NCI-H524 treated with DMSO at 0.1 percent for 48 hours (cell line): Measurements from ENCODE around the gene CCBE1.
"Not testable (repeated sequence)": the region's sequence is repeated elsewhere in the genome, so short reads cannot be mapped to it uniquely, and the experiment has no call there.

Experiments used
- DNase-seq: peaks from one replicate; lab custom pipeline; 2025; lab: John Stamatoyannopoulos, UW

Gene CCBE1

DNA sequence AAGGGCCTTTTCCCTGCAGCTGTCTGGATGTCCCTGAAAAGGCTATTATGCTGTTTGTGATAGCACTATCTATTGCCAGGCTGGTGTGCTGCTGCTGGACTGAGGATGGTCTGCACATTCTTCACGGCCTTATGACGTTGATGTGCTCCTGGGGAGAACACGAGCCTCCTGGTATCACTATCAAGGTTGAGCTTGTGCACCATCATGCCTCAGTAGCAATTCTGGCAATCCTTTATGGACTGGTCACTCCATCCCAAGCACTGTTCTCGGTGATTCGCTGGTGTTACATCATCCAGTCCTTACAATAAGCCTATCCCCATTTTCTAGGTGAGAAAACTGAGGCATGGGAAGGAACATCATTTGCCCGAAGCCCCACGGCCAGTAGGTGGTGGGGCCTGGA lies 18.2 kb upstream of the CCBE1 start:
- DNase-seq: no peak

DNA sequence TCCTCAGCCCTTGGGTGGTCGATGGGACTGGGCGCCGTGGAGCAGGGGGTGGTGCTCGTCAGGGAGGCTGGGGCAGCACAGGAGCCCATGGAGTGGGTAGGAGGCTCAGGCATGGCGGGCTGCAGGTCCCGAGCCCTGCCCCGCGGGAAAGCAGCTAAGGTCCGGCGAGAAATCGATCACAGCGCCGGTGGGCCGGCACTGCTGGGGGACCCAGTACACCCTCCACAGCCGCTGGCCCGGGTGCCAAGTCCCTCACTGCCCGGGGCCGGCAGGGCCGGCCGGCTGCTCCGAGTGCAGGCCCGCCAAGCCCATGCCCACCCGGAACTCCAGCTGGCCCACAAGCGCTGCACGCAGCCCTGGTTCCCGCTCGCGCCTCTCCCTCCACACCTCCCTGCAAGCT lies 16.9 kb upstream of the CCBE1 start:
- DNase-seq: not testable (repeated sequence)

DNA sequence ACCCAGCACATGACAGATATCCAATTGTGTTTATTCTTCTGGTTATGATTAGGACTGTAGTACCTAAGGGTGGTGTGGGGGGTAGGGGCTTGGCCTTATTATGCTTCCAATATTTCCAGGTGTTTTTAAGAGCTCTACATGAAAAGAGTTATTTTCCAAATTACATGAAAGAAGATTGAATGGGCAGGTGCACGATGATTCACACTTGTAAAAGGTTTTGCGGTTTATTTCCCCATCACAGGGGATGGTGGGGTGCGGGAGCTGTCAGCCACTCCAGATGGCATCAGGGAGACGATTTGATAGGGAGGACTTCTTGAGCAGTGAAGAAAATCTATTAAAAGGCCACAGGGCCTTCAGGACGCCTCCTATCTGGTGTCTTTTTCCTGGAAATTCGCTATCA lies 15.1 kb upstream of the CCBE1 start:
- no peak for DNase-seq

DNA sequence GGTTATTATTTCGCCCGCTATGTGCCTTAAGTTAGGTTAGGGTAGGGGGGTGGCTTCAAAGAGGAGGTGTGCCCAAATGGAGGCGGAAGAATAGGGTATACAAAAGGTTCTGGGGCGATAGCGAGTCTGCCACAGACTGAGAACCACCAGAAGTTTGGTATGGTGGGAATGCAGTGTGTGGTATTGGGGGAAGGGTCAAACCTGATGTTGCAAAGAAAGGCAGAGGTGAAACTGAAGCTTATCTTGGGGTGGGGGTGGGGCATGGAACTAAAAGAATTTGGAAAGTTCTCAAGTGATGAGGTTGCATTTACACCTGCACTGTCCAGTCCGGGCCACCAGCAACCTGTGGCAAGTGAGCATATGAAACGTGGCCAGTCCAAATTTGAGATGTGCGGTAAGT lies 11.8 kb upstream of the CCBE1 start:
- DNase-seq: no peak

DNA sequence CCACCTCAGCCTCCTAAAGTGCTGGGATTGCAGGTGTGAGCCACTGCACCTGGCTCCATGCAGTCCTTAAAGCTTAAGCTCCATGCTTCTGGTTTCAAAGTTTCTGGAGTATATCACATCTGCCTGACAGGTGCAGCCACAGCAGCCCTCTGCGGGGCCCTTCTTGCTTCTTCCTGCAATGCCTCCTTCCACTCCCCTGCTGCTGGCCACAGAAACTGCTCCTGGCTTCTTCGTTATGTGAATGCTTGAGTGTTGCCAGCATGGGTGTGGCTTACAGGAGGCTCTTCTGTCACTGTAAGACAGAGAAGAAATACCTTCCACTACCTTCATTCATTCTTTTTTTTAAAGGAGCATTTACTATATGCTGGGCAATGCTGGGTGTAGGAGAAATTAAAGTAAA lies 10.1 kb upstream of the CCBE1 start:
- DNase-seq: no peak

DNA sequence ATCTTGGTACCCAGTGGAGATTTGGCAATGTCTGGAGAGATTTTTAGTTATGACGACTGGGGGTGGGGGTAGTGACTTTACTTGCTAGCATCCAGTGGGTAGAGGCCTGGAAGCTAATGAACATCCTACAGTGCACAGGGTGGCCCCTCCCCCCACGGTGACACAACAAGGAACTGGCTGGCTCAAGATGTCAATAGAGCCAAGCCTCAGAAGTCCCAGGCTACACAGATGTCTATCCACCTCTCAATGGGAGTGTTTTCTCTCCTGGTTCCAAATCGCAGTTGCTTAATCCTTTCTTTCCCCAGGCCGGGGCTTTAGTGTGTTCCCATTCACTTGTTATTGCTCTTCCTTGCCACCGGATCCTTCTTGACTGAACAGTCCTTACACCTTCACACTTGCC lies 9.3 kb upstream of the CCBE1 start:
- no peak for DNase-seq

DNA sequence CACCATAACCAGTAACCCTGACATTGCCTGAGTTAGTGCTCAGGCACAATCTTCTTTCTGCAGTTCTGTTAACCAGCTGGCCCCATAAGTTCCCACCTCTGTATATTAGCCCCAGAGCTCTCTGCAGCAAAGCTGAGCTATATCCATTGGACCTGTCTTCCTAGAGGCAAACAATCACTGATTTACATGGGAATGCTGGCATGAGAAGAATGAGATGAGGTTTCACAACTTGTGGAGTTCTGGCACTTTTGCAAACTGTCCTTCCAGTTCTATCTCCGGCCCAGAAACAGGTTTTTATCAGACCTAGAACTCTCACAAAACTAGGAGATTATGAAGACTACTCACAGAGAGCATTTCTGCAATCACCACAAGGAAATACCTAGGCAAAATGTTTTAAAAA lies 7.9 kb upstream of the CCBE1 start:
- DNase-seq: no peak

DNA sequence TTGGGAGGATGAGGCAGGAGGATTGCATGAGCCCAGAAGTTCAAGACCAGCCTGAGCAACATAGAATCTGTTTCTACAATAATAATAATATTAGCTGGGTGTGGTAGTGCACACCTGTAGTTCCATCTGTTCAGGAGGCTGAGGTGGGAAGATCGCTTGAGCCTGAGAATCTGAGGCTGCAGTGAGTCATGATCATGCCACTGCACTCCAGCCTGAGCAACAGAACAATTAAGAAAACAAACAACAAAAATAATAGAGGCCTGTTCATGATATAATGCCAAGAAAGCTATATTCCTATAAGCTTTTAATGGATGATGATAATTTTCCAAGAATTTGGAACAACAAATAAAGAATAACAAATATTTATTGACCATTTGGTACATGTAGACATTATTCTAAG lies 6.9 kb upstream of the CCBE1 start:
- no peak for DNase-seq

DNA sequence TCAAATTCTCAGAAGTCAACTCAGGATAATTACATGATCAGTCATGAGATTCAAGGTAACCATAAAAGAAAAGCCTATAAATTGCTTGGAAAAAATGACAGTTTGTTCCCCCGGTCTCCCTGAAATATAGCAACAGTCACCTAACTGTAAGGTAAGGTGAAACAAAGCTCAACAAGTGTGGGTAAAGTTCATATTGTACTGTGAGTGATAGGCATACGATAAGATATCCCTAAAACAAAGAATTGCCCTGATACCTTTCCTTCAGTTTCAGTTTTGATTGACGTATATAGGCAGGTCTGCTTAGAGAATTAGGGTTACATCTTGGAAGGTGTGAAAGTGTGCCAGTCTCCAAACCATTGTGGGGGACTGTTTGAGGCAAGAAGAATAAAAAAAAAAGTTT lies 4.0 kb upstream of the CCBE1 start:
- no peak for DNase-seq

DNA sequence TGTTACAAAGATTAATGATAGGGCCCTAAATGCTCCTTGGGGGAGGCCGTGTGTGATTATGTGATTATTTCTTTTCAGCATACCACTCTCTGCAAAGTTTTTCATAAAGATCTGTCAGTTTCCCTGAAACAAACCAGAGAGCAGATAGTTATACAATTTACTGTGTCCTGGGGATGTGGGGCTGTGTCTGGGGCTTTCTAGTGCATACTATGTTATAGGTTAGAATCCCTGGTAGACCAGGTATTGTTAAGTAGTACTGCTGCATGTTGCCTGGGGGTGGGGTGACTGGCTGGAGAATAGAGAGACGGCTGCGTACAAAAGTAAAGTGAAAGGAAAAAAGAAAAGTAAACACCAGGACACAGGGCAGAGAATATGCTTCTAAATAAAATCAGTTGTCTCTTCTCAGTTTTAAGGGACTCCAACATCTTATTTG lies 3.3 kb upstream of the CCBE1 start:
- DNase-seq: no peak

DNA sequence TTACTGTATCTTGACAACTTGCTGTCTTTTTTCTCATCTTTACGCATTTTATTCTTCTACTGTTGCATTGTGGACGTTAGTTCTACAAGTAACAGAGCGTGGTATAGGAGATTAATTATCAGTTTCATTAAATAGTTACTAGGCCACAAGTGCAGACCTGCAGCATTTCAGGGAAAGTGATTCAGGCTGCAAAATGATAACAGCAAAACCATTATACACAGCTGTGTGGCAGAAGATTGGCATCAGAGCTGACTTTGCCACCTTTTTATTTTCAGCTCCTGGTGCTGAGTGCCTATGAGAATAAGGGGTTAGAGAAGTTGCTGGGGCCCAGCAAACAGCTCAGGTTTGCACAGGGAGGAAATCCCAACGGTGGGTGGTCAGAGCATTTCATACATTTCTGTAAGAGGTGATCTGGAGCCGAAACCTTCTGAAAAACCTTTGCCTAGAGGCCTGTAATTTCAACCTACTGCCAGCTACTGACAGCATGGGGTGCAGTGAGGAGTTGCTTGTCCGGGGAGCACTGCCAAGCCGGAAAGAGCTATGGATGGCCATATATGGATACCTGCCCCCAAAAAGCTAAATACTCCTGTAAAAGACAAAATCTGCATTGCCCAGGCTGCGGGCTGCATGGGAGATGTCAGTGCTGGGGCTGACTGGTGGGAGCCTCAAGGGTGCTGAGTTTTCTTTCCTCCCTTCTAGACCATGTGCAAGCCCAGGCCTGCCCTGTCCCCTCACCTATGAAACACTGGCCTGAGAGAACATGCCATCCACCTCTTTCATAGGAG lies 2.7 kb upstream of the CCBE1 start:
- DNase-seq: no peak

DNA sequence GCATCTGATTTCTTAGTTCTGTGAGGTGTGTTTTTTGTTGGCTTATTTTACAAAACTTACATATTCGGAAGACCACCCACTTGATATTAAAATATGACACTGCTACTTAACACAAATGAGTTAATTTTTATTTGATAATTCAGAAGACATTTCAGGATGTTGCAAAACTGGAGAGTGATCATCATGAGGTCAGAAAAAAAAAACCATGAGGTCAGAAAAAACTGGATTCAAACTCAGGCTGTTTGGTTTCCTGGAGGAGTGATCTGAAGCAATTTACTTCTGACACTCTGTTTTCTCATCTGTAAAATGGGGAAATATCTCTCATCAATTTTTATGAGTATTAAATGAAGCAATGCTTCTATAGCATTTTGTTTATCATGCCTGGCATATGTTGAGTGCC lies 1.8 kb upstream of the CCBE1 start:
- no peak for DNase-seq

DNA sequence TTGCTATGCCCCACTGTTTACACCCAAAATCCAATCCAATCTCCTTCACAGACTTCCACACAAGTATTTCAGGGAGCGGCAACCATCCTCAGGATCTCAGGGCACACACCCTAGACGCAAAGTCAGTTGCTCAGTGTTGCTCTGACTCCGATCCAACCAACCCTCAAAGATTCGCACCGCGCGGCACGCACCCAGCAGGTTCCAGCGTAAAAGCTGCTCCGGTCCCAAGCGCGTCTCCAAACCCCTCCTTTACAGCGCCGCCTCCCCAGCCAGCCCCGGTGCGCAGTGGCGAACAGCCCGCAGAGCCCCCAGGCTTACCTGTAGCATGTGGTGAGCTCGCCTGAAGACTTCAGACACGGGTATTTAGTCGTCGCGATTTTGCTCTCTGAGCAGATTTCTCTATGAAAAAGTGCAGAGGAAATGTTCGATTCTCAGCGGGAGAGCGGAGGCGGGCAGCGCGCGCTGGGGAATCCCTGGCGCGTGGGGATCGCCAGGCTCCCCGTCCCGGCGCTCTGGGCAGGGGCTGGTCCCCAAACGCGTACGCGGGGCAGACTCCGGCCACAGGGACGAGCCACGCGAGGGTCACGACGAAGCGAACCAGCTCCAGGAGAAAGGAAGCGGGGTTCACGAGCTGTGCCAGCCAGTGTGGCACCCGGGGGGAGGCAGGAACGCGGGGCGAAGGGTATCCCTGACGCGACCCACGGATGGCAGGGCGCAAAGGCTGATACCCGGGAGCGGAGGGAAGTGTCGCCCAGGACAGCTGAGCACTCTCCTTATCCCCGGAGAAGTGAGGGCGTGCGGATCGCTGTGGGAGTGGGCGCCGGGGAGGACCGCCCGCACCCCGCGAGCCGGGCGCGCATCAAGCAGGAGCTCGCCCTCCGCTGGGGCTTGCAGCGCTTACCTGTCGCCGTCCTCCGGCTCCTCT lies 650 bp downstream of the CCBE1 start:
- no peak for DNase-seq

DNA sequence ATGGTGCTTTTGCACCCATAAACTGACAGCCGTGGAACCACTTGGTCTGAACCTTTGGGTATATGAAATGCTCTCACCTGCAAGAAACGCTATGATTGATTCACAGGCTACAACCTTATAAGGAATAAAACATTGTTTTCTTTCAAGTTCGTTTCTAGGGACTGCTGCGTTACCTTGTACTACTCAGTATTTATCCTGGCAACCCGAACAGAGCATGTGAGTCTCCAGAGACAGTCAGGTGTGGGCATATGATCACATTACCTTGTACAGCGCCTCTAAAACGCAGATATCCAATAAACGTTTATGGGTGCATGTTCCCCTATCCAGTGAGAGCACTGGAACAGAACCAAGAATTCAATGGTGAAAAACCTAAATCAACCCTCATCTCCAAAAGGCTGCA lies 1.7 kb downstream of the CCBE1 start:
- DNase-seq: no peak

DNA sequence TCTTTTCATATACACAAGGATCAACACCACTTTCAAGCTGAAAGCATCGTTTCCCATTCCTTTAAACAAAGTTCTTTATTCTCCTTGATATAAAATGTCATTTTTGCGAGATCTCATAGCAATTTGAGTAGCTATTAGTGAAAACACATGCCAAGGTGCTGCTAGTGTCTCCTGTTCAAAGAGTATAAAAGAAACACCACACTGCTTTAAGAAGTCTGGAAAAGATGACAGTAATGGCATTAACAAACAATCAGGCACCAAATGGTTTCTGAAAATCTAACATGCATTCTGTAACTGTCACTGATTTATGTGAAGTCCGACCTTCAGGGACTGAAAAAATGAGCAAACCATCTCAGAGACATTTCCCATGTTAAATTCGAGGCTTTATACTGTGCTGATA lies 2.4 kb downstream of the CCBE1 start:
- DNase-seq: no peak

DNA sequence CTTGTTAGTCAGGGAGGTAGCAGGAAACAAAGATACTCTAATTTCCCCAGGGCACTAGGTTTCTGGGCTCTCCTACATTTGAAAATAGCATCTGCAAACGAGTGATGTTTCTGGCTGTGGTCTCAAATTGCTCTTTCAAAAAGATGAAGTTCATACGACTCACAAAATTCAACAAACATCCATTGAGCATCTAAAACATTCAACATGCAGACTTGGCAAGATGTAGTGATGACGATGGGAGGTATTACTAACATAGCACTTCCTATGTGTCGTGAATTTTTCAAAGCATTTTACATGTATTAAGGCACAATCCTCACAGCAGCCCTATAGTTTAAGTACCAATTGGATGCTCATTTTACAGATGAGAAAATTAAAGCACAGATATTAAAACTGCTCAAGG lies 5.2 kb downstream of the CCBE1 start:
- DNase-seq: no peak

DNA sequence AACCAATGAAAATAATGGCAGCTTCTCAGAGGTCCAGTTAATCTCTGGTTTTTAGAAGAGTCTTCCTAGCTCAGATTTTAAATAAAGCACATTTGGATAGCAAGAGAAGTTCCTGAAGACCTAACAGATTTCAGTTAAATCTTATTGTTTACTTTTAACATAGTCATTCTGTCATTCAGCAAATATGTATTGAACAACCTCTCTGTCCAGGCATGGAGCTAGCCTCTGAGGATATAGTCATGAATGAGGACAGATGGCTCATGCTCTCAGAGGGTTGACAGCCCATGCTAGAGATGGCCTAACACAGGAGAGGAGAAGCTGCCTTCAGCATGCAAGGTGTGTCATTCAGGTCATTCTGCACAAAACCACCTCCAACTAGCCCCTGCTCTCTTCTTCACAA lies 6.2 kb downstream of the CCBE1 start:
- DNase-seq: no peak

DNA sequence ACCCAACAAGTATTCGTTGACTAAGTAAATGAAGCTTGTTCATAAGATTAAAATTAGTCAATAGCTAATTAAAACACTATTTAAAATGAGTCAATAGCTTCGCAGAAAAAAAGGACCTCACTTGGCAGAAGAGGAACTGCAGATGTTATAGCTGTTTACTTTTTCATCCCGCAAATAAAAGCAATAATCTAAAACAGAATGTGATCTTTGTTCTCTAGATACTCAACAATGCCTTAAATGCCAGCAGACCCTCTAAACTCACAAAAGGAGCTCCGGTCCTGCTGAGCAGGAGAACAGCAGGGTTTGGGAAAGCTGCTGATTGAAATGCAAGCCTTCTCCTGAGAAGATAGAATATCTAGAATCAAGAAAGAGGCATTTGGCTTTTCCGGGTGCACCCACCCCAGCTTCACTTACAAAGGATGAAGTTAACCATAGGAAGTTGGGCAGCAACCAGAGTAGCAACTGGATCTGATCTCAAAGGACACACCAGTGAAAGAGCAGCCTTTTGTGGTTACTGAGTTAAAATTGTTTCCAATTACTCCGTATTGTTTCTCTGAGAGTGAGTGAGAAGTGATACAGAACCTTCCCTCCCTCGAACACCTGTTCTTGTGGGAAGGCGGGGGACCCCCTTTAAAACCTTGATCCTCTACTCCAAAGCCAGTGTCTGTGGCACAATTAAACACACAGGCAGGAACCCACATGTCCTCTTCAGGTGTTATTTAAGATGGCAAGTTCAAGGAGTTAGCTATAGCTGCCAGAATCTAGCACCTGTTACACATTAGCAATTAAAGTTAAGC lies 6.8 kb downstream of the CCBE1 start:
- peak; percentile 50 for DNase-seq

DNA sequence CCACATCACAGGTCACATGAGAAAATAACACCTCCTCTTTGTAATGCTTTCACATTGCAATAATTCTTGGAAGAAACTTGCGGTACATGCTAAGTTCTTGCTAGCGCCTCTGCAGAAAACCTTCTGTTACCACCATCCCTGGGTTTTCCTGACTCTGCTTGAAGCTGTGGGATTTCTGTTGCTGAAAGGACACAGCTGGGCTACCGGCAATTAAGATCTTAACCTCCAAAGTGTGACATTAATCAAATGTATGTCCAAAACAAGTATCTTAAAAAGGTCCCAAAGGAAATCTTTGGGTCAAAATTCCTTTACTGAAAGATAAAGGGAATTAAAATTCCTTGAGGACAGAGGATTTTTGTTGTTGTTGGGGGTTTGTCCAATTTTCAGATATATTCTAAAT lies 7.5 kb downstream of the CCBE1 start:
- DNase-seq: no peak

DNA sequence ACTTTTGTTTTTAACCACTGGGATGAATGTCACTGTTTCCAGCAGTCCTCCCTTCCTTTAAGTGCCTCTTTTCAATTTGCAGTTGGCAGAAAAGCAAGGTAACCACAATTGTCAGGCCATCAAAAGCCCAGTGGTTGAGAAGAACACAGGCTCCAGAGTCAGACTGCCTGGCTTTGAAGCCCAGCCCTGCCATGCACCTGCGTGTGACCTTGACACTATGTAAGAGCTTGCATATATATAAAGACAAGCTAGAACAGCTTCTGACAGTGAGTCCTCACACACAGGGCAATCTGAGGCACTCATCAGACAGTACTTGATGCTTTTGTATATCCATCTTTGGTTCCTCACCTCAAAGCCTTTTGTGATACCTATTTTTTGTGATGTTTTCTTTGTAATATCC lies 11.0 kb downstream of the CCBE1 start:
- DNase-seq: no peak

DNA sequence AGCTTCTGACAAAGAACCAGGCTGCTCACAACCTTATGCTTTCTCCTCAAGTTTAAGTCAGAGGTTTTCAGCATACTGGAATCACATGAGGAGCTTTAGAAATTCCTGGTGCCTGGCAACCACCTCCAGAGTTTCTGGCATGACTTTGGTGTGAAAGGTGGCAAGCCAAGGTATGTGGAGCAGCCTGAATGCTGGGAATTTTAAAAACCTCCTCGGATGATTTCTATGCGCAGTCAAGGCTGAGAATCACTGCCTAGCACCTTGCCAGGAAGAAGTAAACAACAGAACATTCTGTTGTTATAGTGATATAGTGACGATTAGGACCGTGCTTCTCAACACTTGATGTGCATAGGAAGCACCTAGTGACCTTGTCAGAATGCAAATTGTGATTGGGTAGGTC lies 11.7 kb downstream of the CCBE1 start:
- DNase-seq: no peak

DNA sequence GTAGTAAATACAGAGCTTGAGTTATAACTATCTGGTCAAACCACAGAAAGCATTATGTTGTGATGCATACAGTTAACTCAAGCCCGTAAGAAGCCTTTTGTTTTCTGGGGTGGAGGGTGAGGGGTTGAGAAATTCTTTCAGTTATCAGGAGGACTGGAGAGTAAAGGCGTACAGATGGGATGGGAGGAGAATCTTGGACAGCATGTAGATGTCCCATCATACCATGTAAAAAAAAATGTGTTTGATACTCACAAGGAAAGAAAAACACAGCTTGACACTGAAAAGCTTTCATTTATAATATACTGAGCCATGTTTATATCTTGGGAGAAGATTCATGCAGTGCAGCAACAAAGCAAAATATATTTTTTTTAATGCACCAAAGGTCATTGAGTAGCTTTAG lies 12.4 kb downstream of the CCBE1 start:
- no peak for DNase-seq
